ENCODE results near the gene STRIP2.

The STRIP2 gene

DNA sequence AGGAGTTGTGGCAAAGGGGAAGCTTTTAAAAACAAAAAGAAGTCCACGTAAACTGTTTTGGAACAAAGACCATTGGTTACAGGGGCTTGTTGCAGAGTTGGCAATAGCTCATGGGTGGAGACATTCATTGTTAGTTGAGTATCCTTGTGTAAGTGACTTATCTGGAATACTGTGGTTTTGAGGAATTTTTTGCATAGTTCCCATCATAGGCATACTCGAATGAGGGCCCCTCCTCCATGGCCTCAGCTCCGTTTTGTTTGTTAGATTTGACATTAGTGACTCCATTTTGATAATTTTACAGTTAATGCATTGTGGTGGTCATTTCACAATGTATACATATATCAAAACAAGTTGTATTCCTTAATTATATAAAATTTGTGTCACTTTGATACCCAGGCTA lies 55.3 kb downstream of the STRIP2 start:
- DNase-seq (ENCODE audit: low read depth in 4 of 4, low spot score in 1 of 4) = no peak

DNA sequence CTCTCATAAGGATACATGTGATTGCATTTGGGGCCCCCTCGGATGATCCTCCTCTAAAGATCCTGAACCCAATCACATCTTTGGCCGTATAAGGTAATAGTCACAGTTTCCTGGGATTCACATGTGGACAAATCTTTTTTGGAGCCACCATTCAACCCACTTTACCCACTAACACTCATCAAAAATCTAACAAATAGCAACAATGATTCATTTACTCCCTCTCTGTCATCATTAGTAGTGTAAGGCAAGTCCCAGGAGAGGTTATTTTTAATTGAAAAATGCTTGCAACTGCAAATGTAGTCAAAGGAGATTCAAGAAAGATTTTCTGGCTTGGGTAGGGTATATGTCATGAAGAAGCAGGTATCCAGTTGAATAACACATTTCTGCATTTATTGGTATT lies 58.2 kb downstream of the STRIP2 start:
- DNase-seq (ENCODE audit: low read depth in 4 of 4, low spot score in 1 of 4) = no peak

DNA sequence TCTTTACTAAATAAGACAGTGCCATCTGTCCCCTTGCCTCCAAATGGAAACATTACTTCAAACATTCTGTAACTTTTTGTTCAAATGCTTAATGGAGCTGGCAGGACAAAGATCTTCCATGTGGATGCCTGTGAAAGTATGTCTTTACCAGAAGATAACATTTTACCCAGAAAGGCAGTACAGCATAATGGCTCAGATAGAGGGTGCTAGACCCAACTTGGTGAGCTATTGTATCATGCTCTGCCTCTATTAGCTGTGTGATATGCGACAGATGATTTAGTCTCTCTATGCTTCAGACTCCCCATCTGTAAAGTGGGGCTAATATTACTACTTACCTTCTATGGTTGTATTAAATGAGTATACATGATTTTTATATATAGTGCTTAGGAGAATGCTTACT lies 59.3 kb downstream of the STRIP2 start:
- DNase-seq (ENCODE audit: low read depth in 4 of 4, low spot score in 1 of 4) = no peak

DNA sequence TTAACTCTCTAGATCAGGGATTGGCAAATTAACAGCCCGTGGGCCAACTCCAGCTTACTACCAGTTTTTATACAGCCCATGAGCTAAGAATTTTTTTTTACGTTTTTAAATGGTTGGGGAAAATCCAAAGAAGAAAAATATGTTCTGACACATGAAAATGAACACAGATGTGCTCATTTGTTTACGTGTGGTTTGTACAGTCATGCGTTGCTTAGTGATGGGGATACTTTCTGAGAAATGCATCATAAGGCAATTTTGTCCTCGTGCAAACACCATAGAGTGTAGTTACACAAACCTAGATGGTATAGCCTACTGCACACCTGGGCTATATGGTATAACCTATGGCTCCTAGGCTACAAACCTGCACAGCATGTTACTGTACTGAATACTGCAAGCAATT lies 59.8 kb downstream of the STRIP2 start:
- DNase-seq (ENCODE audit: low read depth in 4 of 4, low spot score in 1 of 4) = no peak

- DNase-seq (ENCODE audit: low read depth in 4 of 4, low spot score in 1 of 4) = no peak
These were observed 61.8 kb downstream of the STRIP2 start for GRCh38 chr7:129495987-129496386.

GRCh38 chr7:129496653-129497052 lies 62.4 kb downstream of the STRIP2 start:
- no peak for DNase-seq (ENCODE audit: low read depth in 4 of 4, low spot score in 1 of 4)

- no peak for DNase-seq (ENCODE audit: low read depth in 4 of 4, low spot score in 1 of 4)
These were observed 62.9 kb downstream of the STRIP2 start for GRCh38 chr7:129497156-129497555.

DNA sequence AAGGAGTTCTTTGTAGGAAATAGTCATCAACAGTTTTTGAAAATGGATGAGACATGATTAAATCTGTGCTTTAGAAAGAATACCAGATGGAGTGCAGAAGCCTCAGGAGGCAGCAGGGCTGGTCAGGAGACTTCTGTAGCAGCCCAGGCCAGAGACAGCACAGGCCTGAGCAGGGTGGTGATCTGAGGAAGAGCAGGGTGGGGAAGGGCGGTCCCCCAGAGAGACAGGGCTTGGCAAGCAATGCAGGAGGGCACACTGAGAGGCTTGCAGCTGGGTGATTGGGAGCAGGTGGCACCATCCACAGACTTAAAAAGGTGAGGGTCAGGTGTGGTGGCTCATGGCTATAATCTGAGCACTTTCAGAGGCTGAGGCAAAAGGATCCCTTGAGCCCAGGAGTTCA lies 63.8 kb downstream of the STRIP2 start:
- DNase-seq (ENCODE audit: low read depth in 4 of 4, low spot score in 1 of 4) = no peak

DNA sequence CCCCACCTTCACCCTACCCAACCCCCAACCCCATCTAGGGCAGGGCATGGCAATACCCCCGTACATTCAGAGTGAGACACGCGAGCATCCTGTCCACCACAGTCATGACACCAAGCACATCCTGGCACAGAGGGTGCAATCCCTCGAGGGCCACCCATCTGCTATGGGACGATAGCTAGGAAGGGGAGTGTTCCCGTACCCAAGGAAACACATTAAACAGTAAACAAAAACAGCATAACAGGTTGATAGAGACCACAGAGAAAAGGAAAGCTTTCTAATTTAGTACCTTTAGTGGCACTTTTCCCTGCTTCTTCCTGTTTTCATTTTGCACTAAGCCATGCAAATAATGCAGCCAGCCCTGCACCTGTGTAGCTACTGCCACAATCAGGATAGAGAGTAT lies 65.8 kb downstream of the STRIP2 start:
- DNase-seq (ENCODE audit: low read depth in 4 of 4, low spot score in 1 of 4) = no peak

DNA sequence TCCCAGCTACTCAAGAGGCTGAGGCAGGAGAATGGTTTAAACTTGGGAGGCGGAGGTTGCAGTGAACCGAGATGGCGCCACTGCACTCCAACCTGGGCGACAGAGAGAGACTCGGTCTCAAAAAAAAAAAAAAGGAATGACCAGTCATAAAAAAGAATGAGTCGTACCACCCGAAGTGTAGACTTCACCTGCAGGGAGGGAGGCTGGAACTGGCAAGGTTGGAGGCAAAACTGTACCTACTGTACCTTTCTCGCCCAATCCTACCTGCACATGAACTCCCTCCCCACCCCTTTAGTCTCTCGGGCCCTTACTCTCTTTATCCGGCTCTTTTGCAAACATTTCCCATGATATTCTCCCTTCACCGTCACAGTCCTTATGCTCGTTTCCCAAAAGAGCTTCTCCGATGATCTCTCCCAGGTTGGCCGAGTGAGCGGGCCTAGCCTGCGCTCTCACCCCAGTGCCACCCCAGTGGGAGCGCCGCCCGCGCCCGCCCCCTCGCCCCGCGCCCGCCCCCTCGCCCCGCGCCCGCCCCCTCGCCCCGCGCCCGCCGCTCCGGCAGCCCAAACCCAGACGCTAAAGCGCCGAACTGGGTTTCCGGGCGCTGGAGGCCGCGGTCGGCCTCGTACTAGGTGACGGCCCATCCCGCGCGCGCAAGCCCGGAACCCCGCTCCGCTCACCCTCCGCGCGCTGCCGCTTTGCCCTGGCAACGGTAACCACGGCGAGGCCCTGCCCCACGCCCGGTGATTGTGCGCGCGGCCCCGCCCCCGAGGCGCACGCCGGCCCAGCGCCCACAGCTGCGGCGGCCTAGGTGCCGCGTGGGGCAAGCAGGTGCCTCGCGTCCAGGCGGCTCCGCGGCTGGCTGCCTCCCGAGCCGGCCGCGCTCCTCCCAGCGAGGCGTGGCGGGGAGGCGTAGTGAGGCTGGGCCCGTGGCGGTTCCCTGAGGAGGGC lies 67.8 kb downstream of the STRIP2 start, which contains the start of gene SMKR1:
SMKR1 (plus strand) TSS at position 772 of the 948 bp plus-strand sequence. CDS start 294 bp downstream, outside the sequence.
- peak; percentile 71 to 87 (median 84) for DNase-seq (ENCODE audit: low read depth in 4 of 4, low spot score in 1 of 4)

DNA sequence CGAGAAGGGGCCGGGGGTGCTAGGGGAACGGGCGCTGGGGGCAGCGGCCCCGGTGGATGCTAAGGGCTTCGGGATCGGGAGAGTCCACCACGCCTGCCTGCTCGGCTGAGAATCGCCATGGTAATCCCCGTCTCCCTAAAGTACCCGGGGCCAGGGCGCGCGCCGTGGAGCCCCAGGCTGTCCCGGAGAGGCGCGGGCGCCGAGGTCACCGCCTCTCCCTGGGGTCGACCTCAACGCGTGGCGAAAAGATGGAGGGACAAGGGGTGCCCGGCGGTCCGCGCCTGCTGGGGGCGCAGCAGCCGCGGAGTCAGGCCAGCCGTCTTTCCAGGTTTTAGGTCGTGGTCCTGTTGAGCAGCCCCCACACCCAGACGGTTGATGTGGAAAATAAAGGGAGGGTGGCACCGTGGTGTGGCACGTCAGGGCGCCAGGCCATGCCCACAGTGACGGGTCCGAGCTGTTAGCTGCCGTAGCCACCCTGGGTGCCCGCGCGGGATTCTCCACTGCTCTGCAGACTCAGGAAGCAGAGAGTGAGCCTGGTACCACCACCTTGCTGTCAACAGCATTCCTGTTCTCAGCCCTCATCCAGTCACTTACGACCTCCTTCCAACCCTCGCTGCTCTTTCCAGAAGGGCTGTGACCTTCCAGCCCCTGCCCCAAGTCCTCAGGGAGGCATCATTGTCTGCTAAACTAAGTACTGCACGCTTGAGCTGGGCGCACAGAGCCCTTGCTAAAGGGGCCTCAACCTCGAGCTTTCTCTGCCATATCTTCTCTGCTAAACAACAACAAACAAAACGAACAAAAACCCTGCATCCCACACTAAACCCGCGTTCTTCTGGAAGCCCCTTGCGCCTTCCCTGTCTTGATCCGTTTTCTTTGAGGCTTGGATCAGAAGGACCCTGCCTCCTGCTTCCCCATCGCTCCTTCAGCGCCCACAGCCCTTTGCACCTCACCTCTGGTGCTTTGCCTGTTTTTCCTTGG lies 68.8 kb downstream of the STRIP2 start:
- DNase-seq (ENCODE audit: low read depth in 4 of 4, low spot score in 1 of 4) = peak in 2 of 4 experiments; percentile 4 to 7

DNA sequence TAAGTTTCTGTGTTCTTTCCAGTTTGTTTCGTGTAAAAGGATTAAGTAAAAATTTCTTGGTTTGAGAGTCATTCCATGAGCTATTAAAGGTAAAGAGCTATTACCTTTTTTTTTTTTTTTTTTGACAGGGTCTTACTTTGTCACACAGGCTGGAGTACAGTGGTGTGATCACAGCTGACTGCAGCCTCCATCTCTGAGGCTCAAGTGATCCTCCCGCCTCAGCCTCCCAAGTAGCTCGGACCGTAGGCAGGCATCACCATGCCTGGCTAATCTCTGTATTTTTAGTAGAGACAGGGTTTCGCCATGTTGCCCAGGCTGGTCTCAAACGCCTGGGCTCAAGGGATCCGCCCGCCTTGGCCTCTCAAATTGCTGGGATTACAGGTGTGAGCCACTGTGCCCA lies 69.5 kb downstream of the STRIP2 start:
- DNase-seq (ENCODE audit: low read depth in 4 of 4, low spot score in 1 of 4) = no peak

GRCh38 chr7:129512192-129512591 lies 78.0 kb downstream of the STRIP2 start:
- no peak for DNase-seq (ENCODE audit: low read depth in 4 of 4, low spot score in 1 of 4)

DNA sequence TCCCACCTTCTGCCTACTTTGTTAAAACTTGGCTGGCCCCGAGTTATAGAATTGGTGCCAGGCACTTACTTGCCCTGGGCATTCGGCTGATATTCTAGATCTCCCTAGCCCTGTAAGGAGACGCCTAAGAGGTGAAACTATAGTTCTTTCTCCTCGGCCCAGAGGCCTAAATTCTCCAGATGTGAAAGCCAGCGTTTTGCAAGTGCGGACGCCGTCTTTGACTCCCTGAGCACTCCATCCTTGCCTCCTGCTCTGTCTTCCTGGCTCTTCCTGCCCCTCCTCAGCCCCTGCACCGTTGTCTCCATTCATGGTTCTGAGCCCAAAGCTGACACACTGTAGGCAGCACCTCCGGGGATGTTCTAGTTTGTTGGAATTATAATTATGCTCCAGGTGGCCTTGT lies 79.3 kb downstream of the STRIP2 start:
- DNase-seq (ENCODE audit: low read depth in 4 of 4, low spot score in 1 of 4) = no peak

GRCh38 chr7:129514683-129515082 lies 80.5 kb downstream of the STRIP2 start:
- DNase-seq (ENCODE audit: low read depth in 4 of 4, low spot score in 1 of 4) = no peak

- no peak for DNase-seq (ENCODE audit: low read depth in 4 of 4, low spot score in 1 of 4)
These were observed 81.1 kb downstream of the STRIP2 start for GRCh38 chr7:129515381-129515780.

GRCh38 chr7:129517931-129518330 lies 83.7 kb downstream of the STRIP2 start:
- DNase-seq (ENCODE audit: low read depth in 4 of 4, low spot score in 1 of 4) = no peak

DNA sequence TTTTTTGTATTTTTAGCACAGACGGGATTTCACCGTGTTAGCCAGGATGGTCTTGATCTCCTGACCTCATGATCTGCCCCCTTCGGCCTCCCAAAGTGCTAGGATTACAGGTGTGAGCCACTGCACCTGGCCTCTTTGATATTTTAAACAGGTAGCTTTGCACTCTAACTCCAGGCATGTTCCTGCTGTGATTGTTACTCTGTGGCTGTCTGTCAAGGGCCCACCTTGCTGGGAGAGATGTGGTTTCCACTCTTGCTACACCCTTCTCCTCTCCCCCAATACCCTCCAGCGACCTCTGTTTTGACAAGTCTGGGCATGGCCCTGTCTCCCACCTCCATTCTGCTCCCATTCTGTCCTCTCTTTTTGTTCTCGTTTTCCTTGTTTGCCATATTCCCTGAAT lies 85.2 kb downstream of the STRIP2 start:
- DNase-seq (ENCODE audit: low read depth in 4 of 4, low spot score in 1 of 4) = no peak

- DNase-seq (ENCODE audit: low read depth in 4 of 4, low spot score in 1 of 4) = no peak
These were observed 88.1 kb downstream of the STRIP2 start for GRCh38 chr7:129522088-129522970.

DNA sequence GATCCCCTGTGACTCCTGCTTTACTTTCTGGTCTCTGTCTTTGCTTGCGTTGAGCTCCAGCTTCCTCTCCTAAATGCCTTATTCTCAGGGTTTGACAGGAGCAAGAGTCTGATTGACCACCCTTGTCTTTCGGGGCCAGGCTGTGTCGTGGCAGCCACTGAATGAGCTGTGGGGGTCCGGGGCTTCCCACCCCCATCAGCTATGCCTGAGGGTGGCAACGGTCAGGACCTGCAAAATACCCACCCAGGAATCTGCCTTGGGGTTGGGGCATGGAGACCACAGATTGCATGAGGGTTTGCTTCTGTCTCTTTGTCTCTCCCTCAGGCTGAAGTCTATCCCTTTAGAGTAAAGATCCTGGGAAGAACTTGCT lies 88.7 kb downstream of the STRIP2 start:
- DNase-seq (ENCODE audit: low read depth in 4 of 4, low spot score in 1 of 4) = no peak

DNA sequence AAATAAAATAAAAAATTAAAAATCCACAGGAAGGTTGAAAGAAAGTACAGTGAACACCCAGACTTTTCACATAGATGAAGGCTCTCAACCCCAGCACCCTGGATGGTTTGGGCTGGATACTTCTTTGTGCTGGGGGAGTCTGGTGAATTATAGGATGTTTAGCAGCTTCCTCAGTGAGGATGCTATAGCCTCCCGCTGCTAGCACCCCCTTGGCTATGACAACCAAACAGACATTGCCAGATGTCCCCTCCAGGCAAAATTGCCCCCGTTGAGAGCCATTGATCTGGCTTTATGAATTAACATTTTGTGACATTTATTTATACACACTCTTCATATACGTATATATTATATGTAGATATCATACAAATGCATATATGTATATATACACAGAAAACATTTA lies 89.7 kb downstream of the STRIP2 start:
- no peak for DNase-seq (ENCODE audit: low read depth in 4 of 4, low spot score in 1 of 4)
